HG02610 (cell line): ENCODE data around the gene UNC45A.

Experiments used
- ATAC-seq: cut with Tn5 transposase; IDR thresholded peaks from one replicate; pipeline ENCODE4 v1.9.1; 2021; ENCODE audit warnings: mild to moderate bottlenecking, moderate library complexity; ENCODE audit not compliant: unreplicated experiment

UNC45A gene

DNA sequence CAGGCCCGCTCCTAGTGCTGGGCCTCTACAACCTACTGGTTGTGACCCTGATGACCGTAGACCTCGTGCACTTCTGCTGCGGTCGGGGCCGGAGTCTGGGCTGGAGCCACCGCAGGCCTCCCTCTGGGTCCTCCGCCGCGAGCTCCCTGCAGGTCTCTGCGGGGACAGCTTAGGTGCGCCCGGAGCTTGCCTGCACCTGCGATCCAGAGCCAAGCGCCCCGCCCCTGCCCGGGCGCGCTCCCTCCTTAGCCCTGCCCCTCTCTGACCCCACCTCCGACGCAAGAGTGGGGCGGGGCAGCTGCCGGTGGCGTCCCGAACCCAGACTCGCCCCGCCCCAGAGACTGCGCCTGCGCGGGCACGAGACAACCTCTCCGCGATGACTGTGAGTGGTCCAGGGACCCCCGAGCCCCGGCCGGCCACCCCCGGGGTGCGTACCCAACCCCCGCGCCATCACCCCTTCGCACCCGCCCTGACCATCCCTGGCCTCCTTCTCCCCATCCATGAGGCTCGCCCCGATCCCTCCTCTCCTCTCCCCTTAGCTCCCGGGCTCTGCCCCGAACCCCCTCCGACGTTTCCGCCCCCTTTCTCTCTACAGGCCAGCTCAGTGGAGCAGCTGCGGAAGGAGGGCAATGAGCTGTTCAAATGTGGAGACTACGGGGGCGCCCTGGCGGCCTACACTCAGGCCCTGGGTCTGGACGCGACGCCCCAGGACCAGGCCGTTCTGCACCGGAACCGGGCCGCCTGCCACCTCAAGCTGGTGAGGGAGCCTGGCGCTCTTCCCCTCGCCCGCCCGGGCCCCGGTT lies at the start of gene UNC45A:
UNC45A (plus strand) TSS at position 337 of the 803 bp plus-strand sequence; CDS start at position 377, 40 bp downstream.
- ATAC-seq, result peak; percentile 71

DNA sequence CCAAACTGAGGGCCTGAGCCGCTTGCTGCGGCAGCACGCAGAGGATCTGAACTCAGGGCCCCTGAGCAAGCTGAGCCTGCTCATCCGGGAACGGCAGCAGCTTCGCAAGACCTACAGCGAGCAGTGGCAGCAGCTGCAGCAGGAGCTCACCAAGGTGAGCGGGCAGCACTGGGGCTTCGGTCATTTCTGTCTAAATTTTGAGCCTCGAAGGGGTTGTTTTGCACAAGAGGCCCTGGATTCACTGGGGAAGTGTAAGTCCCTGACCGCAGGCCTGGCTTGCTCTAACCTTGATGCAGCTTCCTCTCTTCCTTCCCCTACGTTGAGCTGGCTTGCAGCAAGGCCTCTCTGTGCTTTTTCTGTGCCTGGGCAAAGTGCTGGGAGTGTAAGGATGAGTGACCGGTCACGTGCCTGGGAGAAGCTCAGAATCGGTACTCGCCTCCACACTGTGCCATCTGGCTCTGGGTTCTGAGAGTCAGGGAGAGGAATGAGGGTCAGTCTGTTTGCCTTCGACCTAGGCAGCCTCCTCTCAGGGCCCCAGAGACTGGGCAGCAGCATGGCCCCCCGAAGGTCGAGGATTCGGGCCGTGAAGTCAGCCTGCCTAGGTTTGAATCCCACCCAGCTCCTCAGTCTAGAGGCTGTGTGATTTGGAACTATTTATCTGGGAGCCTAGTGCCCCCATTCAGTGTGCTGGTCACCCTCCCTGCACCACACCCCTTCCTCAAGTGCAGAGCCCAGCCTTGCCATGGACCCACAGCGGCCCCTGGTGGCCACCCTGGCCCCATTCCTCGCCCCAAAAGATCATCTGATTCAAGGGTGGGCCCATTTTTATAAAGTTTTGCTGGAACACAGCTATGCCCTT lies 49.4 kb upstream of the UNC45A start:
- peak; percentile 41 for ATAC-seq

DNA sequence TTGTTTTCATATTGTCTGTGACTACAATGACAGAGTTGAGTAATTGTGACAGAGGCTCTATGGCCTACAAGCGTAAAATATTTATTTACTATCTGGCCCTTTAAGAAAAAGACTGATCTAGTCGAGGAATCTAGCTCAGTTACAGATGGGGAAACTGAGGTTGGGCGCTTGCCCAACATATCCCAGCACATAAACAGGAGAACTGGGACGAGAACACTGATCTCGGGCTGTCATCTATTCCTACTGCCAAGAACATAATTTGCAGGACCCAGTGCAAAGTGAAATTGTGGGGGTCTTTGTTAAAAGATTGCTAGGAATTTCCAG lies 48.8 kb upstream of the UNC45A start:
- ATAC-seq, result no peak

DNA sequence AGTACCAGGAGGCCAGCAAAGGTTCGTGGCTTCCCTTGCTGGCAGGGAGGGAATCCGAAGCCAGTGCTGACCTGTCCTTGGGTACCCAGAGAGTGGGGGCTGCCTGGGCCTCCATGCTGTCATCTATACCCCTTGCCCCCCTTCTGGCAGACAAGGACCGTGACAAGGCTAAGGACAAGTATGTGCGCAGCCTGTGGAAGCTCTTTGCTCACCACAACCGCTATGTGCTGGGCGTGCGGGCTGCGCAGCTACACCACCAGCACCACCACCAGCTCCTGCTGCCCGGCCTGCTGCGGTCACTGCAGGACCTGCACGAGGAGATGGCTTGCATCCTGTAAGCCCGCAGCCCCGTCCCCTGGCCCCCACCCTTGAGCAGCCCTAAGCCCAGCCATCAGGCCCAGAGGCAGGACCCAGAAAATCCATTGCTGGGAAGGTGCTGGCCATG lies 48.0 kb upstream of the UNC45A start:
- no peak for ATAC-seq

GRCh38 chr15:90889313-90889730 lies 45.8 kb upstream of the UNC45A start:
- ATAC-seq, result no peak

GRCh38 chr15:90889736-90890456 lies 45.2 kb upstream of the UNC45A start:
- ATAC-seq, result no peak

DNA sequence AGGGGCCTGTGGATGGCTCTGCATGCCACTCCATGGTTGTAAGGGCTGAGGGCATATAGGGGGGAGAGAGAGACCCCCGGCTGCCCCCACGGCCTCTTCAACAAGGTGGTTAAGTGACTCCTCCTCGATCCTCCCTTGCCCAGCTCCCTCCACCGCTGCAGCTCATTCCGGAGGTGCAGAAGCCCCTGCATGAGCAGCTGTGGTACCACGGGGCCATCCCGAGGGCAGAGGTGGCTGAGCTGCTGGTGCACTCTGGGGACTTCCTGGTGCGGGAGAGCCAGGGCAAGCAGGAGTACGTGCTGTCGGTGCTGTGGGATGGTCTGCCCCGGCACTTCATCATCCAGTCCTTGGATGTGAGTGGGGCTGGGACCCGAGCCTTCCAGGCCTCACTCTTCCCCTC lies 44.2 kb upstream of the UNC45A start:
- no peak for ATAC-seq

DNA sequence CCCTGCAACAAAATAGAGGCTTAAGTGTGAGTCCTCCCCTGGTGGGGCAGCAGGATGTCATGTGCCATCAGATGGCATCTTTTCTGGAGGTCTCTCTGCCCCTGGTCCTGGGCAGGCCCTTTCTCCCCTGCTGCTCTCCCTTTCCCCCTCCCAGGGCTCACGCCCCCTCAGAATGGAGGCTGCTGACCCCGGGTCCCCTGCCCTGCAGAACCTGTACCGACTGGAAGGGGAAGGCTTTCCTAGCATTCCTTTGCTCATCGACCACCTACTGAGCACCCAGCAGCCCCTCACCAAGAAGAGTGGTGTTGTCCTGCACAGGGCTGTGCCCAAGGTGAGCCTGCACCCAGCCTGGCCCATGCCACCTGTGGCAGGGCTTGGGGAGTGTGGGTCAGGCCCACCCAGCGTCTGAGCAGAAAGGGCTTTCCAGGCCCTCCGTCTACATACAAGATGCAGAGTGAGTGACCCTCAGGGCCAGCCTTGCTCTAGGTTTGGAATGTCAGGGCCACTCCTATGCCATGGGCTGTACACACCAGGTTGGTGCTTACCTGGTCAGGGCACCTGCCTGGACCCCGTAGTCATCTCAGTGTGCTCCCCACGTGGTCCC lies 43.6 kb upstream of the UNC45A start:
- ATAC-seq, result no peak

DNA sequence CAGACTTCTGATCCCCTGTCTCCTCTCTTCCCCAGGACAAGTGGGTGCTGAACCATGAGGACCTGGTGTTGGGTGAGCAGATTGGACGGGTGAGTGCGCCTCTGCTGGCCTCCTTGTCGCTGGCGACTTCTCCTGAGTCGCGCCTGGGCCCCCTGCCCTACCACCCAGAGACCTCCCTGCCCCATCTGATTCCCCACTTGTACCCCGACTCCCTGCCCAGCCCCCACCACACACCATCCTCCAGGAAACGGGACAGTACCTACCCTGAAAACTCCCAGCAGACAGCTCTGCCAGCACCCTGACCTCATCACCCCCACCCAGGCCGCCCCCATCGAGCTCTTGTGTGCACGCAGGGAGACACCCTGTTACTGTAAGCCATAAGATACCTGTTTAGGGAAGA lies 43.1 kb upstream of the UNC45A start:
- no peak for ATAC-seq

- no peak for ATAC-seq
These were observed 42.4 kb upstream of the UNC45A start for GRCh38 chr15:90892498-90893174.

- no peak for ATAC-seq
These were observed 41.7 kb upstream of the UNC45A start for GRCh38 chr15:90893175-90894090.

DNA sequence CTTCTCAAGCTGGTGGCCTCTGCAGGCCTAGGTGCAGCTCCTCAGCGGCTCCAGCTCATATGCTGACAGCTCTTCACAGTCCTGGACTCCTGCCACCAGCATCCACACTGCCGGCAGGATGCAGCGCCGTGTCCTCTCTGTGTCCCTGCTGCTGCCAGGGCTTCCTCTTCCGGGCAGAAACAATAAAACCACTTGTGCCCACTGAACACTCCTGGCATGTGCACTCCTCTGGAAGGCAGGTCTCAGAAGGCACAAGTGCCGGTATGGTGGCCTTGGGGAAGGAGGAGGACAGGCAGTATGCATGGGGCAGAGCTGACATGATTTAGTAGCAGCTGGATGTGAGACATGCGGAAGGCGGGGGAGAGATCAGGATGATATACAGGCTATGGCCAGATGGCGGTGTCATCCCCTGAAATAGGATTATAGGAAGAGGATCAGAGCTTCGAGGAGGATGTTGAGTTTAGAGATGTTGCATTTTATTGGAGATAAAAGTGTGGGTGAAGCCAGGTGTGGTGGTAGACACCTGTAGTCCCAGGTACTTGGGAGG lies 39.4 kb upstream of the UNC45A start:
- no peak for ATAC-seq

DNA sequence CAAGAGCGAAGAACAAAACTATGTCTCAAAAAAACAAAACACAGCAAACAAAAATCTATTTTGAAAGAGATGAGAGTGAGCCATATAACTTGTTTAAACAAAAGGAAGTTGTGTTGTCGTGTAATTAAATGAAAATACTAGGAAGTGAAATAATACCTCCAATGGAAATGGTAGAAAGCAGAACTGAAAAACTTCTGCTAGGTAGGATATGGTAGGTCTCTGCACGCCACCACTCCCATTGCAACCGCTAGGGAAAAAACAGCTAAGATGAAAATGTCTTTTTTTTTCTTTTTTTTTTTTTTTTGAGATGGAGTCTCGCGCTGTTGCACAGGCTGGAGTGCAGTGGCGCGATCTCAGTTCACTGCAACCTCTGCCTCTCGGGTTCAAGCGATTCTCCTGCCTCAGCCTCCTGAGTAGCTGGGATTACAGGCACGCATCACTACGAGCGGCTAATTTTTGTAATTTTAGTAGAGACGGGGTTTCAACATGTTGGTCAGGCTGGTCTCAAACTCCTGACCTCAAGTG lies 37.9 kb upstream of the UNC45A start:
- ATAC-seq, result peak; percentile 51

DNA sequence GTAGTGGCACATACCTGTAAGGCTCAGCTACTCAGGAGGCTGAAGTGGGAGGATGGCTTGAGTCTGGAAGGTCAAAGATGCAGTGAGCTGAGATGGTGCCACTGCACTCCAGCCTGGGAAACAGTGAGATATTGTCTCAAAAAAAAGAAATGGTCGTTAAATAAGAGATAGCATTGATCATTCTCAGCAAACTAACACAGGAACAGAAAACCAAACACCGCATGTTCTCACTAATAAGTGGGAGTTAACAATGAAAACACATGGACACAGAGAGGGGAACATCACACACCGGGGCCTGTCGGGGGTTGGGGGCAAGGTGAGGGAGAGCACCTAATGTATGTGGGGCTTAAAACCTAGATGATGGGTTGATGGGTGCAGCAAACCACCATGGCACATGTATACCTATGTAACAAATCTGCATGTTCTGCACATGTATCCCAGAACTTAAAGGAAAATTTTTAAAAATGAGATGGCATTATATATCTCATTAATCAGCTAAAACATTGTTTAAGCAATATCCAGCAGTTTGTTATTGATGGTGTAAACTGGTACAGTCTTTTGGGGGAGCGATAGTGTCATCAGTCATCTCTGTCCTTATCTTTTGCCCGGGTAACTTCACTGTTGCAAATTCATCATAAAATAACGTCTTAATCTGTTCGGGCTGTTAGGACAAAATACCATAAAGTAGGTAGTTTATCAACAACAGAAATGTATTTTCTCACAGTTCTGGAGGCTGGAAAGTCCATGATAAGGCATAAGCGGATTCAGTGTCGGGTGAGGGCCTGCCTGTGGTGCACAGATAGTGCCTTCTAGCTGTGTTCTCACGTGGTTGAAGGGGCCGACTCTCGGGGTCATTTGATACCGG lies 33.7 kb upstream of the UNC45A start:
- no peak for ATAC-seq

GRCh38 chr15:90902040-90902839 lies 32.8 kb upstream of the UNC45A start:
- peak; percentile 71 for ATAC-seq

DNA sequence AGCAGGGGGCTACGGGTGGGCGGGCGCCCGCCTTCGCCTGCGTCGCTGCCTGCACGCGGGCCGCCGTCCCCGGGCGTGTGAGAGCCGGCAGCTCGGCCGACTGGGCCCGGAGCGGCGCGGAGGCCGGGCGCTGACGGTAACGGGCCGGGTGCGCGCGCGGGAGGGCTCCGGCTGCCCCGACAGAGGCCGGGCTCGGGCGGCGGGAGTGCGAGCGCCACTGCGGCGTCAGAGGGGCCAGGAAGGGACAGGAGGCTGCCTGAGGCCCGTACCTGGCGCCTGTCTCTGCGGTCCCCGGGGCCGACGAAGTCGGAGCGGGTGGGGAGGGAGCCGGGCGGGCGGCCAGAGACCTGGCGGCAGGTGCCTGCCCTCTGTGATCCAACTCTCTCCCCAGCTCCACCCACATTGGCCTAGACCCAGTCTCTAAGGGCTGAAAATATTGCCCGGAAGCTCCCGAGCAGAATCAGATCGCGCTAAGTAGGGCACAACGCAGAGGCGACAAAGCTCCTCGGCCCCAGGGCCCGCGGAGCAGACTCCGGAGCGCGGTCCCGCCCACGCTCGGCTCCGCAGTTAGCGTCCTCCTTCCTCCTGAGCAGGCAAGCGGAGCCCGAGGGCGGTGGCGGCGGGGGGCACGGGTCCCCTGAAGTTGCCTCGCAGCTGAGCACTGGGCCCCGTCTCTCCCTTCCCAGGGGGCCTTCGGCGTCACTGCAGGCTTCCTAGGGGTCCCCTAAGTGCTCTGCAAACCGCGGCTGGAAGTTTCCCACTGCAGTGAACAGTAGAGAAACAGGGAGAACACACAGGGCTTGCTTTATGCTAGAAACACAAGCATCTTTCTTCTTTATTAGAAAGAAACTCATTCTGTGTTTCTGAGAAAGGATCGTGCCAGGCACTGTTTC lies 32.0 kb upstream of the UNC45A start, which contains the start of gene MAN2A2:
MAN2A2 (plus strand) TSS at position 463 of the 893 bp plus-strand sequence. CDS start 906 bp downstream, outside the sequence.
- peak; percentile 60 for ATAC-seq
